Vagina (tissue), 2 donors: ENCODE measurements around the gene CCDC141.
"Not testable (repeated sequence)": the region's sequence is repeated elsewhere in the genome, so short reads cannot be mapped to it uniquely, and the experiment has no call there.

Experiments
- CTCF ChIP-seq, 3 experiments: fragments of 450-650 bp in 2 of 3; fragments of 200-600 bp in 1 of 3; sonication (generic) in 1 of 3; IDR thresholded peaks; one replicate each; pipeline ENCODE4 v1.5.1; 2017 to 2019; ENCODE audit warnings: antibody characterized with exemption in 3 of 3, mild to moderate bottlenecking in 2 of 3, moderate library complexity in 2 of 3
- POLR2AphosphoS5 ChIP-seq, 2 donors: sonication (generic); formaldehyde crosslinking; IDR thresholded peaks; one replicate each; pipeline ENCODE4 v1.9.0; 2017; ENCODE audit warnings: antibody characterized with exemption in 2 of 2, mild to moderate bottlenecking in 2 of 2, low read depth in 1 of 2; ENCODE audit not compliant: insufficient read depth in 1 of 2

GRCh38 chr2:179092912-179093311 lies 43.0 kb upstream of the CCDC141 start:
- not testable (repeated sequence) for TF ChIP-seq CTCF (IDR thresholded peaks at IDR 0.05); POLR2AphosphoS5 (IDR thresholded peaks at IDR 0.05; ENCODE audit: insufficient read depth in 1 of 2, low read depth in 1 of 2)
